ENCODE measurements around the gene PPP4R1. TPM values are rescaled to one million over a fixed set of nuclear protein-coding genes. Genes with fewer than 3 reads are reported as not detected.
"Not testable (repeated sequence)": the region's sequence is repeated elsewhere in the genome, so short reads cannot be mapped to it uniquely, and the experiment has no call there.

Gene PPP4R1
- total RNA-seq, 2 donors from 2014 or later, result 52.5 to 77.5 TPM

DNA sequence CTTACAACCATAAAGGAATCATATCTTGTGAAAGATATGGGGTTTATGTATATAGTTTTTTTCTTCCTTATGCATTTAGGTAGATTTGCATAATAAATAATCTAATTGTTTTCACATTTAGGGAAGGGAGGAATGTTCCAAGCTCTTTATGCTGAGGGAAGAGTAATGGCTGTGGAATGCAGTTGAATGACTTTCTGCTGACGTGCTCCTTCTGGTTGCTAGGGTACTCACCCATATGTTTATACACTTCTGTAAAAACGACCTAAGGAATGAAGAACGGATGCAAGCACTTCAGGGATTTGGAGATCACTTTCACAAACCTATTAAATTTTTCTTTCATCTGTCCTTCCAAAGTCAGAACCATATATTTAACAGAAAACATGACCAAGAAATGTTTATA is 29.2 kb upstream of the PPP4R1 start:
- Histone ChIP-seq H3K9me3 (no peaks in the 10 kb centered on the region), H3K27ac (no peak overlapping the region)

DNA sequence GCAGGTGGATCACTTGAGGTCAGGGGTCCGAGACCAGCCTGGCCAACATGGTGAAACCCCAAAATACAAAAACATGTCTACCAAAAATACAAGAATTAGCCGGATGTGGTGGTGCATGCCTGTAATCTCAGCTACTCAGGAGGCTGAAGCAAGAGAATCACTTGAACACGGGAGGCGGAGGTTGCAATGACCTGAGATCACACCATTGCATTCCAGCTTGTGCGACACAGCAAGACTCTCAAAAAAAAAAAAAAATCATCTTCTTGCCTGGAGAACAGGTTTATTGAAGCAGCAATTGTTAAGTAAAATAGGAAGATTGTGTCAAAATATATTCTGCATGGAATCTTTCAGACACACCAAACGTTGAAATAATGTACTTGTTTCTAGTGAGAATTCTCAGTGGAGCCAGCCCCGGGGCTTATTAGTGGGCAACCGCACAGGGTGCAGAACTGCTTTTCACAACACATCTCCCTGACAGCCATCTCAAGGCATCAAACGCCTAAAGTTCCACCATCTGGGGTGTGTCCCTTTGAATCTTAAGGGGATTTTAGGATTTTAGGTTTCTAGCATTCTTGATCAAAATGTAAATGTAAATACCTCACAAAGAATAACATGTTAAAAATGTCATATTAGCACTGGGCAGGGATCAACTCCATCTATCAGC is 28.6 kb upstream of the PPP4R1 start:
- Histone ChIP-seq H3K4me1 (no peaks in the 10 kb centered on the region), H3K9me3 (no peaks in the 10 kb centered on the region), H3K4me3 (no peak overlapping the region), H3K36me3 (no peaks in the 10 kb centered on the region), H3K27ac (no peak overlapping the region), H3K9ac (ENCODE audit: low read depth in 2 of 2, low read length in 2 of 2) (no peak overlapping the region), H3K27me3 (no peaks in the 10 kb centered on the region)
- intact Hi-C loops (cut with DNase I), result no loop called here
- TF ChIP-seq, protein P1, sequence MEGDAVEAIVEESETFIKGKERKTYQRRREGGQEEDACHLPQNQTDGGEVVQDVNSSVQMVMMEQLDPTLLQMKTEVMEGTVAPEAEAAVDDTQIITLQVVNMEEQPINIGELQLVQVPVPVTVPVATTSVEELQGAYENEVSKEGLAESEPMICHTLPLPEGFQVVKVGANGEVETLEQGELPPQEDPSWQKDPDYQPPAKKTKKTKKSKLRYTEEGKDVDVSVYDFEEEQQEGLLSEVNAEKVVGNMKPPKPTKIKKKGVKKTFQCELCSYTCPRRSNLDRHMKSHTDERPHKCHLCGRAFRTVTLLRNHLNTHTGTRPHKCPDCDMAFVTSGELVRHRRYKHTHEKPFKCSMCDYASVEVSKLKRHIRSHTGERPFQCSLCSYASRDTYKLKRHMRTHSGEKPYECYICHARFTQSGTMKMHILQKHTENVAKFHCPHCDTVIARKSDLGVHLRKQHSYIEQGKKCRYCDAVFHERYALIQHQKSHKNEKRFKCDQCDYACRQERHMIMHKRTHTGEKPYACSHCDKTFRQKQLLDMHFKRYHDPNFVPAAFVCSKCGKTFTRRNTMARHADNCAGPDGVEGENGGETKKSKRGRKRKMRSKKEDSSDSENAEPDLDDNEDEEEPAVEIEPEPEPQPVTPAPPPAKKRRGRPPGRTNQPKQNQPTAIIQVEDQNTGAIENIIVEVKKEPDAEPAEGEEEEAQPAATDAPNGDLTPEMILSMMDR (IDR thresholded peaks at IDR 0.05), result no peak
- no peak for DNase-seq

More for the DNA sequence above, 29.2 kb upstream of the PPP4R1 start:
- DNase-seq, result no peak
- Histone ChIP-seq H3K4me3 (no peak overlapping the region), H3K36me3 (no peaks in the 10 kb centered on the region), H3K4me1 (no peaks in the 10 kb centered on the region), H3K27me3 (no peaks in the 10 kb centered on the region), H3K9ac (ENCODE audit: low read depth in 2 of 2, low read length in 2 of 2) (no peak overlapping the region)
- TF ChIP-seq, protein P1 (IDR thresholded peaks at IDR 0.05), result no peak
- intact Hi-C loops (cut with DNase I), result no loop called here

DNA sequence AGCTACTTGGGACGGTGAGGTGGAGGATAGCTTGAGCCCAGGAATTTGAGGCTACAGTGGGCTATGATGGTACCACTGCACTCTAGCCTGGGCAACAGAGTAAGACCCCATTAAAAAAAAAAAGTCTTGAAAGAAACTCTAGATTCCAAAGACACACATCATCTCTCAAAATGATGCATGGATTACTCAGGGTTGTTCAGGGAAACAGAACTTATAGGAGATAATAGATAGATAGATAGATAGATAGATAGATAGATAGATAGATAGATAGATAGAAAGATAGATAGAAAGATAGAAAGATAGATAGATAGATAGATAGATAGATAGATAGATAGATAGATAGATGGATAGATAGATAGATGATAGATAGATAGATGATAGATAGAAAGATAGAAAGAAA is 26.7 kb upstream of the PPP4R1 start:
- intact Hi-C loops (cut with DNase I), result not testable (repeated sequence)

DNA sequence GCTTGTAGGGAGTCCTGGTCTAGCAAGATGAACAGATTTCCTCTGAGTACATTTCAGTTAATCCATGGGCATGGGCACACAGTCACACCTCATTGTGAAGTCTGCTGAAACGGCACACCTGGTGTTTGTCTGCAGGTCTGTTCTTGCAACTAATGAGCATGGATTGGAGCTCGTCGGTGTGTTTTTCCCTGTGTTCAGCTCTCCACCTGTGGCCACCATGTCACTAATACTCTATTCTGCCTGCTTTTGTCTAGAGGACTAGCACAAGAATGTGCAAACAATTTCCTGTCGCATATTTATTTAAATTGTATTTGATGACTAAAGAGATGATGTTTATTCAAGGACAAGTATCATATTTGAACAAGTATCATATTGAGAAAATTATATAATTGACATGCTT is 24.5 kb upstream of the PPP4R1 start:
- H3K27ac ChIP-seq, result no peak overlapping the region
- no peaks in the 10 kb centered on the region for H3K4me1 ChIP-seq
- intact Hi-C loops (cut with DNase I), result no loop called here
- DNase-seq, result no peak
- H3K4me3 ChIP-seq, result no peak overlapping the region
- no peaks in the 10 kb centered on the region for H3K36me3 ChIP-seq
- TF ChIP-seq, protein P1 (IDR thresholded peaks at IDR 0.05), result no peak
- no peak overlapping the region for H3K9ac ChIP-seq (ENCODE audit: low read depth in 2 of 2, low read length in 2 of 2)
- H3K9me3 ChIP-seq, result no peaks in the 10 kb centered on the region
- no peaks in the 10 kb centered on the region for H3K27me3 ChIP-seq

More for the DNA sequence above, 26.7 kb upstream of the PPP4R1 start:
- H3K9me3 ChIP-seq; H3K36me3 ChIP-seq; H3K27ac ChIP-seq; H3K4me1 ChIP-seq; H3K4me3 ChIP-seq; DNase-seq; H3K9ac ChIP-seq (ENCODE audit: low read depth in 2 of 2, low read length in 2 of 2); H3K27me3 ChIP-seq: not testable (repeated sequence)

DNA sequence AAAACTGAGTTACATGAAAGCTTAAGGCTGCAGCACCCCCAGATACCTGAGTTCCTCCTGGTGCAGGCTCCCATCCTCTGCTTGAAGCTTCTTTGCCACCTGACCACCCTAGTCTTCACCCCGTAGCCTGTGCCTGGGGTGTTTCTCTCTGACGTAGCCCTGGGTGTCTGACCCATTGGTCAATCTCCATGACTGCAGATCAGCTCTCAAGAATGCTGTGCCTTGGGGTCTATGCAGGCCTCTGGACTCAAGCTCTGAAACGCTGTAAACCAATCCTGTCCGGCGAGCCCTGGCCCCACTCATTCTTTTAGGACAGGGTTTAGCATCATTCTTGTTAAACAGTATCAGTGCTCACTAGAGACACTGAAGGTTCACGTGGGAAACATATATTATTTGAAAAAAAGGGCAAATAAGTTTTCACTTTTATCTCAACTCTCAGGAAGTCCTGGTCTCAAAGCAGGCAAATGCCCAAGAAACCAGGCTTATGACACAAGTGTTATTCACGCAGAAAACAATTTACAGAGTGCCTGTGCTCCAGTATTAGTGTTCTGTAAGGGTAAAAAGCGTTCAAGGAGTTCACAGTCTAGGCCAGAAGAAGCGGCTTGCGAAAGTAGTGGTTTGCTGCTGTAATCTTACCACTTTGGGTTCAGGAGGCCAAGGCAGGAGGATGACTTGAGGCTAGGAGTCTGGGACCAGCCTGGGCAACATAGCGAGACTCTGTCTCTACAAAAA is 22.8 kb upstream of the PPP4R1 start:
- H3K4me3 ChIP-seq, result no peak overlapping the region
- H3K9ac ChIP-seq (ENCODE audit: low read depth in 2 of 2, low read length in 2 of 2), result no peak overlapping the region
- no peaks in the 10 kb centered on the region for H3K27me3 ChIP-seq
- no peaks in the 10 kb centered on the region for H3K36me3 ChIP-seq
- H3K9me3 ChIP-seq, result no peaks in the 10 kb centered on the region
- no peak overlapping the region for H3K27ac ChIP-seq
- intact Hi-C loops (cut with DNase I), result no loop called here
- TF ChIP-seq, protein P1 (IDR thresholded peaks at IDR 0.05), result no peak
- H3K4me1 ChIP-seq, result no peaks in the 10 kb centered on the region
- DNase-seq, result no peak

DNA sequence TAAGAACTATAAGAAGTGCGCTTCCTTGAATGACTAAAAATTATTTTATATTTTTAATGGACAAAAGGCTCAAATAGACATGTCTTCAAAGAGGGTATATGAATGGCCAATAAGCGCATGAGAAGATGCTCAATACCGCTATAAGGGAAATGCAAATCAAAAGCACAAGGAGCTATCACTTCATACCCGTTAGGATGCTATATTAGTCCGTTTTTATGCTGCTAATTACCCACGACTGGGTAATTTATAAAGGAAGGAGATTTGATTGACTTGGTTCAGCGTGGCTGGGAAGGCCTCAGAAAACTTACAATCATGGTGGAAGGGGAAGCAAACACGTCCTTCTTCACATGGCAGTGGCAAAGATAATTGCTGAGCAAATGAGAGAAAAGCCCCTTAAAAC is 20.5 kb upstream of the PPP4R1 start:
- Histone ChIP-seq H3K9me3 (no peaks in the 10 kb centered on the region), H3K36me3 (no peaks in the 10 kb centered on the region), H3K27ac (no peak overlapping the region), H3K4me3 (no peak overlapping the region), H3K27me3 (no peaks in the 10 kb centered on the region), H3K9ac (ENCODE audit: low read depth in 2 of 2, low read length in 2 of 2) (no peak overlapping the region), H3K4me1 (no peaks in the 10 kb centered on the region)
- DNase-seq, result no peak
- intact Hi-C loops (cut with DNase I), result no loop called here
- TF ChIP-seq, protein P1 (IDR thresholded peaks at IDR 0.05), result no peak

Data from colonic mucosa (tissue), 4 donors.